ENCODE results near the gene FXYD5. TPM values are rescaled to one million over a fixed set of nuclear protein-coding genes. Genes with fewer than 3 reads are reported as not detected.

FXYD5 gene
- total and polyA plus RNA-seq, 9 of the 15 experiments (the other 6 are each of a cell fraction or from before 2014, with no cell fraction given), result 104 to 537 (median 174) TPM

DNA sequence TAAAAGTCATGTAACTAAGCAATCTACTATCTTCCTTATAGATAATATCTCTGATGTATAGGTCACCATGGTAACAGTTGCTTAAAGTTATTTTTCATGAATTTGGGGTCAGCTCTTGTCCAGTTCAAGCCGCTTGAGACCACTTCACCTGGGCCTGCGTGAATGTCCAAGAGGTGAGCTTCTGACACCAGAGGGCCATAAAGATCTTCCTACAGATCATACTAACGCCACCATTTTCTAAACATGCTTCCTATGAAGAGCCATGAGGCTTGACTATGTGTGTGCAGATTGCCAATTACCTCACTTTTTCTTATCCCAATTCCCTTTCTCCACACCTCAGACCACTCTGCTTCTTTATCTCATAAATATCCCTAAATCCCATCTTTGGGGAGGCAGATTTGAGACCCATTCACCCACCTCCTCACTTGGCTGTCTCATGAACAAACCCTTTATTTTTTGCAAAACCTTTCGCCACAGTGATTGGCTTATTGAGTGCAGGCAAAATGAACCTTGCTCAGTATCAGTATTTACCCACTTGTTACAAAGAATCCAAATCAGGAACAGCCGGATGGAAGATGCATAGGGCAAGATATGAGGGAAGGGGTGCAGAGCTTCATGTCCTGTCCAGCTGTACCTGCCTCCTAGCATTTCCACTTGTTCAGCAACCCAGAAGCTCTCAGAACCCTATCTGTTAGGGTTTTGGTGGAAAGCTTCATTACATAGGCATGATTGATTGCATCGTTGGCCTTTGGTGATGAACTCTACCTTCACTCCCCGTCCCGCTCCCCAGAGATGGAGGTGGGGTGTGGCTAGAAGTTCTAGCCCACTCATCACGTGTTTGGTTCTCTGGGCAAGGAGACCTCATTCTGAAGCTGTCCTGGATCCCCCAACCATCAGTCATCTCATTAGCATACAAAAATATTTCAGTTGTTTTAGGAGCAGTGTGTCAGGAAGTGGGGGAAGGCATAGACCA lies 39.8 kb downstream of the FXYD5 start (continued):
- 0 out of 2 replicates have a peak, but pooled peaks have one; percentile 7 for TF ChIP-seq MGA (IDR thresholded peaks at IDR 0.05)
